Thoracic aorta (tissue), 2 donors: ENCODE measurements around the gene HEPN1. TPM values are rescaled to one million over a fixed set of nuclear protein-coding genes. Genes with fewer than 3 reads are reported as not detected.

Experiments
- ATAC-seq: fragments of 150-250 bp; one replicate; pipeline ENCODE4 v1.8.0; 2017; ENCODE audit warnings: low read depth; ENCODE audit not compliant: insufficient number of reproducible peaks, low FRiP score
- DNase-seq: peaks from one replicate; pipeline ENCODE4 v3.0.0-alpha.2; 2020; ENCODE audit warnings: low spot score
- H3K27ac ChIP-seq, 2 donors: fragments of 200-600 bp; sonication (generic); 1 replicate in 1 of 2; 2 replicates in 1 of 2; pipeline ENCODE4 v1.5.1; 2016; ENCODE audit warnings: mild to moderate bottlenecking in 2 of 2, moderate library complexity in 2 of 2
- H3K27me3 ChIP-seq: fragments of 200-600 bp; sonication (generic); replicated peaks from 2 replicates; pipeline ENCODE4 v1.6.0; 2016; ENCODE audit warnings: mild to moderate bottlenecking; ENCODE audit not compliant: insufficient read depth
- H3K36me3 ChIP-seq: fragments of 200-600 bp; sonication (generic); one replicate; pipeline ENCODE4 v1.5.1; 2016
- H3K4me1 ChIP-seq, 2 donors: fragments of 200-600 bp; sonication (generic); 1 replicate in 1 of 2; 2 replicates in 1 of 2; pipeline versions ENCODE4 v1.5.1 to v1.6.0; 2016; ENCODE audit warnings: low read depth in 2 of 2, mild to moderate bottlenecking in 1 of 2; ENCODE audit not compliant: control insufficient read depth in 1 of 2
- H3K4me3 ChIP-seq: fragments of 200-600 bp; sonication (generic); 2 replicates; pipeline ENCODE4 v1.5.1; 2016; ENCODE audit warnings: mild to moderate bottlenecking
- H3K9me3 ChIP-seq: fragments of 200-600 bp; sonication (generic); 2 replicates; pipeline ENCODE4 v1.5.1; 2016
- CTCF ChIP-seq: fragments of 200-600 bp; sonication (generic); IDR thresholded peaks from one replicate; pipeline ENCODE4 v1.5.1; 2019; ENCODE audit warnings: antibody characterized with exemption
- total RNA-seq, 2 donors: library from RNA; depleted of rRNA; stranded (reverse); fragments of >200 nt; gene quantifications; one replicate each; pipeline versions ENCODE4 v1.1.0 to v1.2.3, GENCODE V29; 2016

The HEPN1 gene
- total RNA-seq, 2 donors from 2014 or later = 0.41 TPM; not detected in 1

DNA sequence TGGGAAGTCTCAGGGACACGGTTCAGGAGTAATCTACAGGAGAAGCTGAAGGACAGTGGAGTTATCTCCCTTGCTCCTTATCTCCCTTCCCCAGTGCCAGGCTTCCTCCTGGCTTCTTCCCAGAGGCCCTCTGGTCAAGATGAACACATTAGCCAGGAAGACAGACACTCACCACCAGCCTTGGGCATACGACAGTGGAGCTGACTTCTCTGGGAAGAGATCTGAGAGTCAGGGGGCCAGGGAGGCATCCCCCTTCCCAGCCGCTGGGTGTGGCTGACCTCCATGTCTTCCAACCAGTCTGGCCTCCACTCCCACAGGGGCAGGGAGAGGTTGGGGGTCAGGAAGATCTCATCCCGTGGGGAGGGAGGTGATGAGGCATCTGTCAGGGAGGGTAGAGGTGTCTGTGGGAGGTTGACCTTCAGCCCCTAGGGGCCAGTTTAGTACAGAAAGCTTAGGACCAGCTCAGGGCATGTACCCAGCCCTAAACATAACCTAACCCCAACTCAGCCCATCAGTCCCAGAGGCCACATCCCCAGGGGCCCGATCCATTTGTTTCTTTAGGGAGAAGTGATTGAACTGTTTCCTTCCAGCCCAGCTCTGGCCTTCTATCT, 34.1 kb upstream of the HEPN1 start:
- H3K27me3 ChIP-seq = no peaks in the 10 kb centered on the region
- no peak for TF ChIP-seq CTCF
- no peak overlapping the region for H3K4me3 ChIP-seq
- no peaks in the 10 kb centered on the region for H3K36me3 ChIP-seq
- H3K4me1 ChIP-seq = no peaks in the 10 kb centered on the region
- ATAC-seq (no peak), DNase-seq (no peak)
- H3K9me3 ChIP-seq = no peaks in the 10 kb centered on the region
- H3K27ac ChIP-seq = no peak overlapping the region

GRCh38 chr11:124886476-124886875, 32.6 kb upstream of the HEPN1 start:
- Histone ChIP-seq H3K27me3 (no peaks in the 10 kb centered on the region), H3K9me3 (no peaks in the 10 kb centered on the region), H3K4me3 (no peak overlapping the region), H3K27ac (no peak overlapping the region), H3K4me1 (no peaks in the 10 kb centered on the region), H3K36me3 (no peaks in the 10 kb centered on the region)
- ATAC-seq (no peak), DNase-seq (no peak)
- TF ChIP-seq CTCF = no peak

- Histone ChIP-seq H3K27ac (no peak overlapping the region), H3K4me1 (no peaks in the 10 kb centered on the region), H3K27me3 (no peaks in the 10 kb centered on the region), H3K4me3 (no peak overlapping the region), H3K9me3 (no peaks in the 10 kb centered on the region), H3K36me3 (no peaks in the 10 kb centered on the region)
- no peak for TF ChIP-seq CTCF
- DNase-seq (no peak), ATAC-seq (no peak)
Observed at GRCh38 chr11:124886978-124887666, 31.9 kb upstream of the HEPN1 start.

DNA sequence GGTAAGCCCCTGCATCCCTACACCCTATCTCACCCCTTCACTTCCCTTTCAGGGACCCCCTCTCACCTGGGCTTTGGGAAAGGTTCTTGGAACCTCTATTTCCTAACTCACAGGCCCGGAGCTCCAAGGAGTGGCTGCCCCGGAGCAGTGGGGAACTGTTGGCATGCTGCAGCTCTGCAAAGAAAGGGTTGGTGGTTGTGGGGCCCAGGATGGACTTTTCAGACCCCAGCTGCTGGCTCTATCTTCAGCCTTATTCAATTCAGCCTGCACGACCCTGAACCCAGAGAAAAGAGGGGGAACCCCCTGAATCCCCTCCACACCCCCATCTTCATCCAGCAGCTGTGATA, 31.4 kb upstream of the HEPN1 start:
- no peak overlapping the region for H3K4me3 ChIP-seq
- H3K27ac ChIP-seq = no peak overlapping the region
- H3K36me3 ChIP-seq = no peaks in the 10 kb centered on the region
- no peaks in the 10 kb centered on the region for H3K27me3 ChIP-seq
- no peak for TF ChIP-seq CTCF
- no peaks in the 10 kb centered on the region for H3K4me1 ChIP-seq
- H3K9me3 ChIP-seq = no peaks in the 10 kb centered on the region
- ATAC-seq = no peak
- DNase-seq = no peak

DNA sequence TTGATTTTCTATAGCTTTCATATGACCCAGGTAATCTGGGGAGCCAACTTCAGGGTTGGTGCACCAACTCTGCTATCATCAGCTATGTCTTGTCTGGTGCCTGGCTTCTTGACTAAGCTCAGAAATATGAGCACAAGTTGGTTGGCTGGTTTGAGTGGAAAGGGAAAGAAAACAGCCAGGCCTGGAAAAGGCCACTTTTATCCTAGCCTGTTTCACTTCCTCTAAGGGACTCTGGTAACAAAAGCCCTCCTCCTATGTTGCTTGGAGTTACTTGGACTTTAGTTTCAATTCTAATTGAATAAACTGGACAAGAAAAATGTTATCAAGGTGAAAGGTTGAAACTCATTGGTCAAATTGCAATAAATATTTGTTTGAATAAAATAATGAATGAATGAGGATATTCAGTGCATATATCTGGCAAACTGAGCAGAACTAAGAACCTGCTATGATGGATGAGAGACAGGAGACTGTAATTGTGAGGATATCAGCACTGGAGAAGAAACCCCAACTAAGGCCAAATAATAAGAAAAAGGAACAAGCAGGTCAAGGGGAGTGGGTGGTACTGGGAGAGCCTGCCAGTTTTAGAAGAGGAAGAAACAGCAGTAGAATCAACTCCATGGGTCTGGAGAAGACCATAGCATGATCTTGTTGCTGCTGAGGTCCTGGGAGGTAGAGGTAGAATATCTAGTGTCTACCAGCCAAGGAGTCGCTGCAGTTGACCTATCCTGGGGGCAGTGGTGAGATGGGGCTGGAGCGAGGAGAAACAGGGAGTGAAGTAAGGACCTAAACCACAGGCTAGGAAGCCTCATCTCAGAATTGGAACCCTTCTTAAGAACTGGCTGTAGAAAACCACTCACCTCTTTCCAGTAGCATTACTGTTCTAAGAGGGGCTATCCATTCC, 29.6 kb upstream of the HEPN1 start:
- H3K27ac ChIP-seq = no peak overlapping the region
- DNase-seq (no peak), ATAC-seq (no peak)
- no peak for TF ChIP-seq CTCF
- no peak overlapping the region for H3K4me3 ChIP-seq
- no peaks in the 10 kb centered on the region for H3K27me3 ChIP-seq
- H3K4me1 ChIP-seq = no peaks in the 10 kb centered on the region
- no peaks in the 10 kb centered on the region for H3K36me3 ChIP-seq
- H3K9me3 ChIP-seq = no peaks in the 10 kb centered on the region
